ENCODE measurements around the gene POU5F1. TPM values are rescaled to one million over a fixed set of nuclear protein-coding genes. Genes with fewer than 3 reads are reported as not detected.

The POU5F1 gene
- total RNA-seq, 1 experiment from 2014 or later = not detected

DNA sequence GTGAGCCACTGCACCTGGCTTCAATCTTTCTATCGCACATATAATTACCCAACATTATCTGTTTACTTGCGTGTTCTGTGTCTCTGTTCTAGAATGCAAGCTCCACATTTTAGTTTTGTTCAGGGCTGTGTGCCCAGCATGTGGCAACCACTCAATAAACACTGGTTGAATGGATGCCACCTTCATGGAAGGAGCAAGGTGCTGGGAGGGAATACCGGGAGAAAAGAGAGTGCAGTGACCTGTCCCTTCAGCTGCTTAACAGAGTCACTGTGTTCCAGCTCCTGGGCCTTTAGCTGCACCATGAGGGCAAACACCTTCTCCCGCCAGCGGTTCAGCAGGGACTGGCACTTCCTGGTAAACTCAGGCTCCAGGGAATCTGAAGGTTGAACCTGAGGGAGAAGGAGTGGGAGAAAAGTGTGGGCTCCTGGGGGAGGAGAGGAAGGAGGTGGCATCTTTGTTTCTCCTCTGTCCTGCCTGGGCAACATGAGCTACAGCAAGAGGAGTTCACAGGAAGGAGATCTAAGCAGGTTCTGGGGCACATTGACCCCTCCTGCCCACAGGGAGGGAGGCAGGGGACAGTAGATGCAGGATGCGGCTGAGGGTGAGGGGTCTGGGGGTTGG lies 20.5 kb downstream of the POU5F1 start:
- Histone ChIP-seq H3F3A (ENCODE audit: low read length, unreplicated experiment) (no peaks in the 10 kb centered on the region), H3K9ac (ENCODE audit: low read length) (no peak overlapping the region), H2AFZ (ENCODE audit: low read length) (no peak overlapping the region), H3K4me3 (ENCODE audit: low read length) (no peak overlapping the region), H3K27me3 (ENCODE audit: low read length) (no peaks in the 10 kb centered on the region), H3K27ac (ENCODE audit: low read length) (no peak overlapping the region), H3K4me2 (ENCODE audit: low read length) (no peak overlapping the region), H3K36me3 (ENCODE audit: low read depth, low read length) (no peaks in the 10 kb centered on the region), H3K4me1 (ENCODE audit: insufficient read depth, low read length) (no peaks in the 10 kb centered on the region), H3K79me2 (ENCODE audit: low read length) (no peaks in the 10 kb centered on the region), H3K9me2 (replicated peaks; ENCODE audit: low read length) (no peaks in the 10 kb centered on the region), H3K9me3 (ENCODE audit: low read length) (no peaks in the 10 kb centered on the region), H4K20me1 (ENCODE audit: low read length) (no peaks in the 10 kb centered on the region)
- intact Hi-C loops (cut with micrococcal nuclease) = no loop called here
- CTCF ChIA-PET = no interaction called here
- POLR2A ChIA-PET (ENCODE audit: unreplicated experiment) = no interaction called here
- BruUV-seq (replicated peaks) = no TSS peak
- TF ChIP-seq, protein P1, sequence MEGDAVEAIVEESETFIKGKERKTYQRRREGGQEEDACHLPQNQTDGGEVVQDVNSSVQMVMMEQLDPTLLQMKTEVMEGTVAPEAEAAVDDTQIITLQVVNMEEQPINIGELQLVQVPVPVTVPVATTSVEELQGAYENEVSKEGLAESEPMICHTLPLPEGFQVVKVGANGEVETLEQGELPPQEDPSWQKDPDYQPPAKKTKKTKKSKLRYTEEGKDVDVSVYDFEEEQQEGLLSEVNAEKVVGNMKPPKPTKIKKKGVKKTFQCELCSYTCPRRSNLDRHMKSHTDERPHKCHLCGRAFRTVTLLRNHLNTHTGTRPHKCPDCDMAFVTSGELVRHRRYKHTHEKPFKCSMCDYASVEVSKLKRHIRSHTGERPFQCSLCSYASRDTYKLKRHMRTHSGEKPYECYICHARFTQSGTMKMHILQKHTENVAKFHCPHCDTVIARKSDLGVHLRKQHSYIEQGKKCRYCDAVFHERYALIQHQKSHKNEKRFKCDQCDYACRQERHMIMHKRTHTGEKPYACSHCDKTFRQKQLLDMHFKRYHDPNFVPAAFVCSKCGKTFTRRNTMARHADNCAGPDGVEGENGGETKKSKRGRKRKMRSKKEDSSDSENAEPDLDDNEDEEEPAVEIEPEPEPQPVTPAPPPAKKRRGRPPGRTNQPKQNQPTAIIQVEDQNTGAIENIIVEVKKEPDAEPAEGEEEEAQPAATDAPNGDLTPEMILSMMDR (conservative IDR thresholded peaks at IDR 0.05; ENCODE audit: low read depth, low read length) = no peak
- ATAC-seq (no peak), DNase-seq (no peak)

DNA sequence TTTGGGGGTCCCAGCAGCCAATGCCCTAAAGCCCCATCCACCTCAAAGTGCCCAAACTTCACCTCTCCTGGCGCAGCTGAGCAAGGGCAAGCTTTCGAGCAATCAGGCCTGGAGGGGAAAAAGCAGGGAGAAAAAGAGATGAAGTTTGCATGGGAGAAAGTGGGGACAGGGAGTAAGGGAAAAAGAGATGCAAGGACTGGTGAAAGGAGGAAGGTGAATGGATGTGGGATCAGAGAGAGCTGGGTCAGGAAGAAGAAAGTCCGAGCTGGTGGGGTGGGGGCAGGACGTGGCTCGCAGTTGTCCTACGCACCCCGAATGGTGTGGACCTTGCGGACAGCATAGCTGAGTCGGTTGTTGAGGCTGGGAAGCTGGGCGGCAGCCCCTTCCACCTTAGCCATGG lies 25.1 kb downstream of the POU5F1 start:
- no TSS peak for BruUV-seq (replicated peaks)
- H3K4me3 ChIP-seq (ENCODE audit: low read length) = no peak overlapping the region
- no peak for TF ChIP-seq EZH2phosphoT487 (IDR thresholded peaks at IDR 0.05; ENCODE audit: borderline replicate concordance, low read length)
- no peak for TF ChIP-seq EZH2 (IDR thresholded peaks at IDR 0.05; ENCODE audit: low read length, unreplicated experiment)
- TF ChIP-seq, protein P1 (conservative IDR thresholded peaks at IDR 0.05; ENCODE audit: low read depth, low read length) = no peak
- H4K20me1 ChIP-seq (ENCODE audit: low read length) = no peaks in the 10 kb centered on the region
- no peaks in the 10 kb centered on the region for H3K36me3 ChIP-seq (ENCODE audit: low read depth, low read length)
- H3K9me2 ChIP-seq (replicated peaks; ENCODE audit: low read length) = no peaks in the 10 kb centered on the region
- no peaks in the 10 kb centered on the region for H3K9me3 ChIP-seq (ENCODE audit: low read length)
- ATAC-seq = no peak
- no peaks in the 10 kb centered on the region for H3K27me3 ChIP-seq (ENCODE audit: low read length)
- intact Hi-C loops (cut with micrococcal nuclease) = no loop called here
- ChIA-PET POLR2A (ENCODE audit: unreplicated experiment) (no interaction called here), CTCF (no interaction called here)
- no peak overlapping the region for H3K27ac ChIP-seq (ENCODE audit: low read length)
- no peak for DNase-seq
- no peak overlapping the region for H3K4me2 ChIP-seq (ENCODE audit: low read length)
- H3K9ac ChIP-seq (ENCODE audit: low read length) = no peak overlapping the region
- H2AFZ ChIP-seq (ENCODE audit: low read length) = no peak overlapping the region
- H3K4me1 ChIP-seq (ENCODE audit: insufficient read depth, low read length) = no peaks in the 10 kb centered on the region
- no peaks in the 10 kb centered on the region for H3F3A ChIP-seq (ENCODE audit: low read length, unreplicated experiment)
- H3K79me2 ChIP-seq (ENCODE audit: low read length) = no peaks in the 10 kb centered on the region

DNA sequence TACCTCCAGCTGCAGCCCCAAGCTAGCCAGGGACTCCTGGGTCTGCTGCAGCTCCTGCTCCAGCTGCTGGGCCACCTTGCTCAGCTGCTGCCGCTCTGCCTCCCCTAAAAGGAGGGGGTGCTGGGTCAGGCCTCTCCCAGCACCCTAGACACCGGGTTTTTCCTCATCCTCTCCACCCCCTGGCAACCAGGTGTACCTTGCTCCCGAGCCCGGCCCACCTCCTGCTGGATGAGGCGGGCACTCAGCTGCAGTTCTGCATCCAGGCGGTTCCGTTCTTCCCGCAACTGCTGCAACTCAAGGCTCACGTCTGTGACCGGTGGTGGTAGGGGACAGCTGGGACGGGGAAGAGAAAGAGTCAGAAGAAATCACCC lies 25.5 kb downstream of the POU5F1 start:
- intact Hi-C loops (cut with micrococcal nuclease) = no loop called here
- Histone ChIP-seq H2AFZ (ENCODE audit: low read length) (no peak overlapping the region), H3K79me2 (ENCODE audit: low read length) (no peaks in the 10 kb centered on the region), H3K36me3 (ENCODE audit: low read depth, low read length) (no peaks in the 10 kb centered on the region), H4K20me1 (ENCODE audit: low read length) (no peaks in the 10 kb centered on the region), H3K27me3 (ENCODE audit: low read length) (no peaks in the 10 kb centered on the region), H3K4me1 (ENCODE audit: insufficient read depth, low read length) (no peaks in the 10 kb centered on the region), H3K9me2 (replicated peaks; ENCODE audit: low read length) (no peaks in the 10 kb centered on the region), H3F3A (ENCODE audit: low read length, unreplicated experiment) (no peaks in the 10 kb centered on the region), H3K4me3 (ENCODE audit: low read length) (no peak overlapping the region), H3K4me2 (ENCODE audit: low read length) (no peak overlapping the region), H3K9me3 (ENCODE audit: low read length) (no peaks in the 10 kb centered on the region), H3K9ac (ENCODE audit: low read length) (no peak overlapping the region), H3K27ac (ENCODE audit: low read length) (no peak overlapping the region)
- POLR2A ChIA-PET (ENCODE audit: unreplicated experiment) = no interaction called here
- TF ChIP-seq EZH2 (IDR thresholded peaks at IDR 0.05; ENCODE audit: low read length, unreplicated experiment) (no peak), EZH2phosphoT487 (IDR thresholded peaks at IDR 0.05; ENCODE audit: borderline replicate concordance, low read length) (no peak)
- TF ChIP-seq, protein P1 (conservative IDR thresholded peaks at IDR 0.05; ENCODE audit: low read depth, low read length) = no peak
- ATAC-seq (no peak), DNase-seq (no peak)
- BruUV-seq (replicated peaks) = TSS peak; percentile 10
- CTCF ChIA-PET = no interaction called here
